ENCODE data around the gene QARS1.

QARS1 gene

DNA sequence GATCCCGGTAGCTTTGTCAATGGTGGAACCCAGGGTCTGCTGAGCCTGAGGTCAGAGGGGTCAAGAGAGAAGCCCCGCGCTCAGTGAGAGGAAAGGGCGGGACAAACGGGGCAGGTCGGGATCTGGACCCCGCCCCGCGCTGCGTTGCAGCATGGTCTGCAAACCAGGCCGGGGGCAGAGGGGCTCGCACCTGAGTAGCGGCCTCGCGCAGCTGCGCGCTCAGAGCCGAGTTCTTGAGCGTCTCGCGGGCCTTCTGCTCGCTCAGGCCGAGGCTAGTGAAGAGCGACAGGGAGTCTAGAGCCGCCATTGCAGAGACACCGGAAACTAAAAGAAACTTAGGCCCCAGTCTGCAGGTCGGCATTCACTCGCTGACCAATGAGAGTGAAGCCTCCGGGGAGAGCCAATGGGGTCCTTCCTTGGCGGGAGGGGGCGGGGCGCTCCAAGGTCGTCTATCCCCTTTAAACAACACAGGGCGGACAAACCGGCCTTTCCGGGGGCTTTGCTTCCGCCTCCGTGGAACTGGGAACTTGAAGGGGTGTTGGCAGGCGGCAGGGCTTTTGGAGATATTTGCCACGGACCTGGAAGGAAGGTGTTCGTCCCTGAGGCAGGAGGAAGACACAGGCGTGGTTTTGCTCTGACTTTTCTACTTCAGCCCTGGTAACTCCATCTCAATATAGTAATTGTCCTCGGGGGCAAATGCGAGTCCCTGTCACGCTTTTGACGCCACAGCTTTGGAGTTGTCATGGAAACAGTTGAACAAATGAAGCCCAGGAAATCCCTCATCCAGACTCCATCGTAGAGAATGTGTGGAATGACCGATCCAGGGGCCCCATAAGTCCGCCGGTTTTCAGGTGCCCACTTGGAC lies at the start of gene QARS1:
TSS of gene QARS1 (minus strand) at position 331 of the 865 bp plus-strand sequence. CDS start at position 307, 24 bp downstream.
- in situ Hi-C loops (cut with MboI; ENCODE audit: low sequenced_read_pairs): no loop called here

DNA sequence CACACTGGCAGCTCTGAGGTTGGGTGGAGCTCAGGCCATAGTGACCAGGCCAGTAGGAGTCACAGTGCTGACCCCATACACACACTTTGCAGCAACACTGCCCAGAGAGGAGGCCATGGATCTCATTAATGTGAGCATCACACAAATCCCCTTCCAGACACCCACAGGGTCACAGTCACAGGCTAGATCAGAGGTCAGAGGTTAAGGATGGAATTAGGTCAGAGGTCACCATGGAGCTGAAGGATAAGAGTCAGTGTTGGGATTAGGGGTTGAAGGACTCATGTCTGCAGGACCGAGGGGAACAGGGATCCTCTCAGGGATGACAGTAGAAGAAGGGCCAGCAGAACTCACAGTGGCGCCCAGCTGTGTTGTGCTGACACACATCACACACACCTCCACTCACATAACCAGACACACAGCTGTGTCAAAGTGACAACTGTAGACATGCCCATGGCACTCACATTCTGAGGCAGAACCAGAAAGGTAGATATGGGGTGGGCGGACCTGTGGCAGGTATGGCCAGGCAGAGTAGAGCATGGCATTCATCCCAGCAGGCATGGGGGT lies 48.9 kb upstream of the QARS1 start:
- in situ Hi-C loops (cut with MboI; ENCODE audit: low sequenced_read_pairs): loop anchor here (25.0 kb wide), 1 partner anchor 284 kb away; the partner anchor contains the start of gene NICN1

DNA sequence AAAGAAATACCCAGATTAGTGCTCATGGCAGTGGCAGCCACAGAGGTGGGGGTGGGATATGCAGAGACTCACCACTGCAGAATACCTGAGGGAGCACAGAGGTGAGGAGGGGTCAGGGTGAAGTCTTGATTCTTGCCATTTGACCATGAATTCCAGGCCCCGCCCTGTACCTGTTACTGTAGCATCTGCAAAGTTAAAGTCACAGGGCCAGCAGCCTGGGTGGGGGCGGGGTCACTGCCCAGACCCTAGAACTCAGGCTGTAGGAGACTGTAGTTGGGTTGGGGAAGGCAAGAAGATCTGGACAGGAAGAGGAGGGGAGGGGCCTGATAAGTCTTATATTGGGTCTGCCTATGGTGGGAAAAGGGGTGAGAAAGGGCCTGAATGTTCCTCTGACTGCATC lies 47.1 kb upstream of the QARS1 start:
- in situ Hi-C loops (cut with MboI; ENCODE audit: low sequenced_read_pairs): loop anchor here (25.0 kb wide), 1 partner anchor 286 kb away; the partner anchor contains the start of gene NICN1

DNA sequence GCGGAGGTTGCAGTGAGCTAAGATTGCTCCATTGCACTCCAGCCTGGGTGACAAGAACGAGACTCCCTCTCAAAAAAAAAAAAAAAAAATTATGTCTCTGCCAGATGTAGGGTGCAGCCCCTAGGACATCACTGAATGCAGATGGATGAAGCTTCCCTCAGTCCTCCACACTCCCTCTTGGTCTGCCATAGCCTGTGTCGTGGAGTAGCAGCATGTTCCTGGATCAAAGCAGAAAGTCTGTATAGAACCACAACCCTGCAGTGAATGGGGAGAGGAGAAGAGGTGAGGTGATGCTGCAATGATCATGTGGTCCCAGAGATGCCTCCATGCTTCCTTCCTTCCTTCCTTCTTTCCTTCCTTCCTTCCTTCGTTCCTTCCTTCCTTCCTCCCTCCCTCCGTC lies 43.6 kb upstream of the QARS1 start:
- in situ Hi-C loops (cut with MboI; ENCODE audit: low sequenced_read_pairs): no loop called here

DNA sequence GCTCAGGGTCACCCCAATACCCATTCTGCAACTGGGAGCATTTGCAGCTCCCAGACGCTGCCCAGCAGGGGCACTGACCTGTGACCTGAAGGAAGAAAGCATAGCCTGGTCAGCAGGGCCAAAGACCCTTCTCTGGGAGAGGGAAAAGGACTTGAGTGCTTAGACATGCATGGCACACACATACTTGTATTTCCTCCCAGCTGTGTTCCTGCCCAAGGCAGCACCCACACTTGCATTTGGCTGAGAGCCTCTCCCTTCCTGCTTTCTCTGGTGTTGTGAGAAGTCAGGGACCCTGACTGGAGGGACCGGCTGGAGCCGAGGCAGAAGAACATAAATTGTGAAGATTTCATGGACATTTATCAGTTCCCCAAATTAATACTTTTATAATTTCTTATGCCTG lies 35.5 kb upstream of the QARS1 start:
- in situ Hi-C loops (cut with MboI; ENCODE audit: low sequenced_read_pairs): no loop called here

DNA sequence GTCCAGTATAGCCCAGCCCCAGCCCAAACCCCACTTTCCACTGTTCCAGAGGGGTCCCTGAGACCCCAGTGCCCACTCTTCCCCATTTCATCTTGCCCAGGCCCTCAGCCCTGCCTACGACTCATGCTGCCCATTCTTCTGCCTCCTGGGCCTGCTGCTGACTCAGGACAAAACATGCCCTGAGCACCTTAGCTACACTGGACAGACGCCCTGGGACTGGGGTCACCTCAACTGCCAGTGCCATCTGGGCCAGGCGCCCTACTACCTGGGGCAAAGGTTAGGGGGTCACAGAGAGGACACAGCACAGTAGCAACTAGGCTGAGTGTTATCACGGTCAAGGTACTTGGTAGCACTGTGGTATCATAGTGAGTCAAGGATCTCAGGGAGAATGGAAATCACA lies 30.9 kb upstream of the QARS1 start:
- in situ Hi-C loops (cut with MboI; ENCODE audit: low sequenced_read_pairs): no loop called here

DNA sequence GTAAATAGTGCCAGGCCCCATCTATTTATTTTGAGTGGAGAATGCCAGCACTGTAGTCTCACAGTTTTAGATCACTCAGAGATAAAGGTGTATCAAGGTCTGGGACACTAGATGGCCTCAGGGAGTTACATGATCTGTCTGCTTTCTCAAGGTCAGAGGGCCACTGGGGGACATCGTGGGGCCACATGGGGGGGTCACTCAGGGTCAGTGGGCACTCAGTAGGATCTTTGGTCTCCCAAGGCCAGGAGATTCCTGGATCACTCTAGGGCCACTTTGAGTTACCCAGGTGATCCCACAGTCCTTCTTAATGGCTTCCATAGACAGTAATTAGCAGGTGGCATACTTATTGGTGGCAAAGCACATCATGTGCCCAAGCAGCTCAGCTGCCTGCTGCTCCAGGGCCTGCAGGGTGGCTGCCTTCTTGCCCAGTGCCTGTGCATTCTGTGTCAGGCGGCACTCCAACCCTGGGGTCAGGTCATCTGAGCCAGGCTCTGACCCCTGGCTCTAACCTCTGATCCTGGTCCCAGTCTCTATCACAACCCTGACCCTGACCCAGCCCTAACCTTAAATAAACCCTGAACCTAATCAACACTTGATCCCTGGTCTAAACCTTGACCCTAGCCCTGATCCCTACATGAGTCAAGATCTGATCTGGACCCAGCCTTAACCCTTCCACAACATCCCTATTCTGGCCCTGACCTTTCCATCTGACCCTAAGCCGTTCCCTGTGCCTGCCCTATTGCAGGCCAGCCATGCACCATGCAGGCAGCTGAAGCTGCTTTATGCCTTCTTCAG lies 30.1 kb upstream of the QARS1 start:
- in situ Hi-C loops (cut with MboI; ENCODE audit: low sequenced_read_pairs): no loop called here

DNA sequence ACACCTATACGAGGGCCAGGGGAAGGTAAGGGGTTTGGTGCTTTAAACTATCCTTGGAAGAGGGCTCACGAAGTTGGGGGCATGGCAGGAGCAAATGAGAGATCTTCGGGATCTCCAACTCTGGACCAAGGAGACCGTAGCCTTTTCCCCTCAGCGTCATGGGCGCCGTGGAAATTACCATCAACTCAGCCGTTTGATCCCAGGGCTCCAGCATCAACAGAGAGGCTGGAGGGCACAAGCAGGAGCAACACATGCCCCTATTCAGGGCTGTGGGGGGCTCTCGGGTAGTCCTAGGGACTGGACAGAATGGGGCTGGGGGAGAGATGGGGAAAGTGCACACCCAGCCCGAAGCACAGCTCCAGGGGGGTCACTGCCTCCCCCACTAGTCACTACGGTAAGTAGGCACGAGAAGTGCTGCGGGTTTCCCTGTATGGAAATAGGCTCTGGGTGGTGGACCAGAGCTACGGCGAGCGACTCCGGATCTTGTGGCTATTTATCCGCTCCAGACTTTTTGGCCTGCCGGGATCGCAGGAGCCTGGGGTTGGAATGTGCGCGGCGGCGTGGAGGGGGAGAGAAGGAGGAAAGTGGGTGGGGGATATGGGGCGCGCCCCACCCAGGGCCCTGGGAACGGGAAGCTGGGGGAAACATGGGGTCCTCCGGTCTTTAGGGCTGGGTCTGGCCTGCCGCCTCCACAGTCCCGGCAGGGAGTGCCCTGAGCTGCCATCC lies 28.8 kb upstream of the QARS1 start:
- in situ Hi-C loops (cut with MboI; ENCODE audit: low sequenced_read_pairs): no loop called here

DNA sequence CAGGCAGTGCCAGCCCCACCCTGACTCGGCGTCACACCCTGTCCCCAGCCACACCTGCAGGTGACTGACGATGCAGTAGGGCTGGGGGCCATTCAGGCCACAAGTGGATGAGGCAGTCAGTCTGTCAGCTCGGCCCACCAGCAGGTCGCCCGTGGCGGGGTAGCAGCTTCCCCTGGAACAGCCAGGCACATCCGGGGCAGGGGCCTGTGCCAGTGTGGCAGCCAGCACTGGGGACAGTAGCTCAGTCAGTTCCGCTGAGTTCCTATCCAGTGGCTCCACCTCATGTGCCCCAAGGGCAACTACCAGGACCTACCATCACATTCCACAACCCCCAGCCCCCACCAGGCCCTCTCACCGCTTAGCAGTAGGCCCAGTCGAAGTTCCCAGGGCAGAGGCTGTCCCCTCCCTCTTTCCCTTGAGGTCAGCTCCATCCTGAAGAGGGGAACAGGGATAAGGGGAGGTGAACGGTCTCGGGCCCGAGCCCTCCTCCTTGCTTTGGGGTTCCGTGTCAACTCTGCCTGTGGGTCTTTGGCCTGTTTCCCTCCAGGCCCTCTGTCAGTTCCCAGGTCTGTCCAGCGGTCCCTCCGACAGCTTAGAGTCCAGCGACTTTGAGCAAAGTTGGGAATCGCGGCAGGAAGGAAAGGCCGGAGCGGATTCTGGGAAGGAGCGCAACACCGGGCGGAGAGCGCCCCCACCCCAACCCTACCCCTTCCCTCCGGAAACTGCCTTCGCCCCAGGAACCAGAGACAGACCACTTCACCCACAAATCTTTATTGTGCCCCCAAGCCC lies 28.1 kb upstream of the QARS1 start, which contains the start of gene LAMB2:
TSS of gene LAMB2 (minus strand) at position 614 of the 789 bp plus-strand sequence. CDS start at position 431, 183 bp downstream.
- in situ Hi-C loops (cut with MboI; ENCODE audit: low sequenced_read_pairs): no loop called here

DNA sequence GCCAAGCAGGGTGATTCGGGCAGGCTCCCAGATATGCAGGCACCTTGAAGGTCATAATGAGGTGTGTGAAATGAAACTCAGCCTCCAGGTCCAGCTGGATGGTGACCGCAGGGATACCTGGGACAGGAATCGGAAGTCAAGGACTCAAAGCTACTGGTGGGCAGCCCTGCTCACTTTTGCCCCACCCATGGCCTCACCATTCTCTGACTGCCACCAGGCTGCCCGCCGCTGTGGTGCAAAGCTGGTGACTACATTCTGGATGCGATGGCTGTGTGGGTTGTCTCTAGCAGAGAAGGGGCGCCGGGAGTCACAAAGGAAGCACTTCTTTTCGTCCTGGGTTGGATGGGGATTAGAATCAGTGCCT lies 27.5 kb upstream of the QARS1 start:
- in situ Hi-C loops (cut with MboI; ENCODE audit: low sequenced_read_pairs): no loop called here

DNA sequence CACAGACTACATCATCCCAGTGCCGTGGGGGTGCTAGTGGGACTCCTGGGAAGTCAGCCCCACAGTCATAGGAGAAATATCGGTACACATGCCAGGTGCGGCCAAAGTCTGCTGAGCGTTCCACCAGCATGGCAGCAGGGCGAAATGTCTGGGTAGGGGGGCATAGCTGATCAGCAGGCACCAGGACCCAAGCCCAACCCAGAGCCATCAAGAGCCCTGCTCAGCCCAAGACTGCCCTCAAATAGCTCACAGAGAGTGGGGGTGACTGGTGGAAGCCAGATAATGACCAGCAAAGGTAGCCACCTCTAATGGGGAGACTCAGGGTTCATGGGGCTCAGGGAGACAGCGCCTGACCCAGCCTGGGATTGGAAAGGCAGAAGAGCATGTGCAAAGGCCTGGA lies 27.0 kb upstream of the QARS1 start:
- in situ Hi-C loops (cut with MboI; ENCODE audit: low sequenced_read_pairs): no loop called here

DNA sequence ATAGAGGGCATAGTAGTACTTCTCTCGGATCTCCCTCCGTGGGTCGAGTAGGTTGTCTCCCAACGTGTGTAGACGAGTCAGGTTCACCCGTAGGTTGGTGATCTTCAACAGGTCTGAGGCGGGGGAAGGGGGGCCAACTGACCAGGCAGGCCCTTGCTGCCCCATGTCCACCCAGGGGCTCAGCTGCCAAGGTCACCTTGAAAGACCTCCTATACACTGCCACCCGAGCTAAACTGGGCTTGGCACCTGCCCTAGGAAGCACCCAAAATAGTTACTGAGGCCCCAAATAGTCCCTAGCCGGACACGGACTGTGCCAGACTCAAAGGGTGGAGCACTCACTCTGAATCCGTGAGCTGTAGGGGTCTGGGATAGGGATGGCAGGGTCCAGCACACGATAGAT lies 26.5 kb upstream of the QARS1 start:
- in situ Hi-C loops (cut with MboI; ENCODE audit: low sequenced_read_pairs): no loop called here

DNA sequence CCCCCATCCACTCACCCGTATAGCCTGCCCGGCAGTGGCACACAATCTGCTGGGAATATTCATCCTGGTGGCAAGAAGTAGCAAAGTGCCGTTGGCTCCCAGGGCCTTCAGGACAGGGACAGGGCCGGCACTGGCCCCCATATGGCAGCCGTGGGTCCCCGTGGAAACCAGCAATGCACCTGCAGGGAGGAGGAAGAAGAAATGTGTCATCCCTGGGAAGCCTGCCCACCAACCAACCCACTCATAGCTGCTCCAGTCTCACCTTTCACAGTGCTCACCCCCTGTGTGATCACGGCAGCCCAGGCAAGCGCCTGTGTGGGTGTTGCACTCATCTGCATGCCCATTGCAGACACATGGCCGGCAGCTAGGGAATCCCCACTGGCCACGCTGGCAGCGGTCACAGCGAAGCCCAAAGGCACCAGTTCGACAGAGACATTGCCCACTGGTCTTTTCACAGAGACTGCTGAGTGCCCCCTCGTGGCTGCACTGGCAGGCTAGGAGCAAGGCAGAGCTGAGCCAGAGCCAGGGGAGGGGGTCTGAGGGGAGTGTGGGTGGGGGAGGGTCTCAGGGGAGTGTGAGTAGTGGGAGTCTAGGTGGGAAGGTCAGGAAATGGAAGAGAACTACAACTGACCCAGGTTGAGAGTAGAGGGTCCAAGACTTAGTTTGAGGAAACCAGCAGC lies 20.6 kb upstream of the QARS1 start:
- in situ Hi-C loops (cut with MboI; ENCODE audit: low sequenced_read_pairs): no loop called here

DNA sequence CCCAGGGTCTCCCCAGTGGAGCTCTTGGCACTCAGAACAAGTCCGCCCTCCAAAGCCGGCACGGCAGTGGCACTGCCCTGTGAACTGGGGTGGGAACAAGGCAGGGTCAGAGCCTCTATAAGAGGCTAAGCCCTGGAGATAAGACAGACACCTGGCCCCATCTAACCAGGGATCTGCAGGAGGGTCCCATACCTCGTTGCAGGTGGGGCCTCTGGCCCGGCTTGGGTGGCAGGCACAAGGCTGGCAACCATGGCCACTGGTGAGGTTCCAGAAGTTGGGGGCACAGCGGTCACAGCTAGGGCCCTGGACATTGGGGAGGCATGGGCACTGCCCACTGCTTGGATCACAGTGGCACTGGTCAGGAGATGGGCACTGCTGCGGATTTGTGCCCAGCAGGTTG lies 19.6 kb upstream of the QARS1 start:
- in situ Hi-C loops (cut with MboI; ENCODE audit: low sequenced_read_pairs): no loop called here

DNA sequence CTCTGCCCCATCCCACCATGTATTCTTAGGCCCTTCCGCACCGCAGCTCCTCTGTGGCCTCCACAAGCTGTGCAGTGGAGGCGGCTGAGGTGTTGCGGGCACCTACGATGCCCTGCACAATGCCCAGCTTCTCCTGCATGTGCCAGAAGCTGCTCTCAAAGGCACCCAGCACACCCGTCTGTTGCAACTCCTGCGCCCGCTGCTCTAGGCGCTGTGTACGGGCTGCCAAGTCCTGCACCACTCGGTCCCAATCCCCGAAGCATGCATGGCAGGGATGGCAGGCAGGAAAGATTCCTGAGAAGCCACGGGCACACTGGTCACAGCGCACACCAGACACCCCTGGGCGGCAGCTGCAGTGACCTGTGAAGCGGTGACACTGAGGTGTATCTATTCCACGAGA lies 19.1 kb upstream of the QARS1 start:
- in situ Hi-C loops (cut with MboI; ENCODE audit: low sequenced_read_pairs): no loop called here

DNA sequence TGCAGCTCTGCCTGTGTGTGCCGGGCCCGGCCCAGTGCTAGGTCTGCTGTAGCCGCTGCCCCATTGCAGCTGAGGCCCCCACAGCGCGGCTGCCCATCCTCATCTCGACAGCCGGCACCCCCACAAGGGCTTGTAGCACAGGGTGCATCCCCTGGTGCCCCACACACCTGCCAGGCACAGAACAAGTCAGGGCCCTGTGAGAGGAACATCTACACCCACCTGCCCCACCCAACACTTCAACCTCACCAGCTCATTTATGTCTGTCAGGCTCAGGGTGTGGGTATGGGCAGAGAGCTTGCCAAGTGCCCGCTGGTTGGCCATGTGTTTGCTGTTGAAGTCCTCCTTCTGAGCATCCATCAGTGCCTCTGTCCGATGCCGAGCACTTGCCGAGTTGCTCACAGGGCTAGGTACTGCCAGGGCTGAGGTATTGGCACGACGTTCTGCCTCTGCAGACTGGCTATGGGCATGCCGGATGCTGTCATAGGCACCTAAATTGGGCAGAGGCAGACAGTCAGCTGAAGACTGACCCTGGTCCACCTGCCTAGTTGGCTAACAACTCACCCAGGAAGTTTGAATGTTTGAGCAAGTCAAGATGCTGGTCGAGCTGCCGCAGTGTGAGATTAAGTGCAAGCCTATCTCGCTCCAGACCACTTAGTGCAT lies 18.5 kb upstream of the QARS1 start:
- in situ Hi-C loops (cut with MboI; ENCODE audit: low sequenced_read_pairs): no loop called here

DNA sequence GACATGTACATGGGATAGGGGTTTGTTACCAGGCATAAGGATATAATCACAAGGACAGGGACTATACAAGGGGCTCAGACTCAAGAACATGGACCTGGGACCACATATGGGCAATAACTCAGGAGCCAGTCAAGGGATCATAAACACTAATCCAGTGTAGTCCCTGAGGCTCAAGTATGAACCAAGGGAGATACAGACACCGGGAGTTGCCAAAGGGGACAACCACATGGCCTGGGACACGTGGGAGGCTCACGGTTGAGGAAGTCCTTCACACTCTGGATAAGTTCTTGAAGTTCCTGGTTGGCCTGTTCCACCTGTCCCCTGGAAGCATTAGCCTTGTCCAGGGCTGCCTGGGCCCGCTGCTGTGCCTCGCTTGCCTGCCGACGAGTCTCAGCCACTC lies 17.9 kb upstream of the QARS1 start:
- in situ Hi-C loops (cut with MboI; ENCODE audit: low sequenced_read_pairs): no loop called here

DNA sequence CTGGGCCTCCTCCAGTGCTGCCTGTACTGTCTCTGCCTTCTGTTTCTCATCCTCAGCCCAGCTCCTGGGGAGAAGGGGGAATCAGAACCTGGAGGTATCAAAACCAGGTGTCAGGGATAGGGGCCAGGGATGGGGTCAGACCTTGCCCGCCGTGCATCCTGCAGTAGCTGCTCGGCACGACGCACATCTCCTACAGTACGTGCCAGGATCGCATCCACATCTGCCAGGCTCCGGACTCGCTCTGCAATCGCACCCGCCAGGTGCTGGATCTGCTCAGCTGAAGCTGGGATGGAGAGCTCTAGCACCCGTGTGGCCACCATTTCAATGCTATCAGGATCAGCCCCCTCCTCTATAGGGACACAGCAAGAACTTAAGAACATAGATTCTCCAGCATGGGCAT lies 17.5 kb upstream of the QARS1 start:
- in situ Hi-C loops (cut with MboI; ENCODE audit: low sequenced_read_pairs): no loop called here

DNA sequence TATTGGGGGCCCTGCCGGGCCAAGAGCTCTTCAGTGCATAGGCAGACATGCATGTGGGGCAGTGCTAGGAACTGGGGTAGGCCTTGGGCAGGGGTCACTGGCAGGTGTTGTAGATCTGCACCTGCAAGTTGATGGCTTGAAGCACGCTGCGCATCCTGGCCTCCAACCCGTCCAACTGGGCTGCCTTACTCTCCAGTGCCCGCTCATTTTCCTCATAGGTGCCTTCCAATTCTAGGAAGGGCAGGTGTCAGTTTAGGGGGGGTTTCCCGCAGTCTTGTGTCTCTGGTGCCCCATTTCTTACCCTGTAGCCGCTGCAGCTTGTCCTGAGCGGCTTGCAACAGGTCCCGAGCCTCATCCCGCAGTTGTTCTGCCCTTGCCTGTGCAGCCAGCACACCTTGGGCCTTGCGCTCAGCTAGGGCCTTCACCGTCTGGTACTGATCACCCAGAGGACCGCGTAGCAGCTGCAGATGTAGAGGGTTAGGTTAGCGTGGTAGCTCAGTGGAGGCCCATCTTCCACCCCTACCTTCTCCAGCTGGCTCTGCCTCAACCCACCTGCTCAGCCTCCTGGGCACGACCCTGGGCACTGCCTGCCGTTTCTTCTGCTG lies 16.7 kb upstream of the QARS1 start:
- in situ Hi-C loops (cut with MboI; ENCODE audit: low sequenced_read_pairs): no loop called here
